Measurements from ENCODE around the gene PTMS.
A peak's percentile ranks its signal among the peaks of the same experiment; 100 is the strongest.
"Not testable (repeated sequence)": the region's sequence is repeated elsewhere in the genome, so short reads cannot be mapped to it uniquely, and the experiment has no call there.

Gene PTMS

GRCh38 chr12:6765634-6766581 is at the start of gene PTMS:
Gene PTMS, plus strand, starts transcription at chr12:6766363. Its CDS starts 343 bp downstream, at chr12:6766706.
- FAIRE-seq, result no peak

- no peak for FAIRE-seq
Measured at GRCh38 chr12:6716874-6717437, 49.2 kb upstream of the PTMS start.

- peak; percentile 30 for FAIRE-seq
Measured at GRCh38 chr12:6722863-6723262, 43.3 kb upstream of the PTMS start.

GRCh38 chr12:6723607-6724408 is 42.4 kb upstream of the PTMS start, which contains the start of gene COPS7A:
Gene COPS7A, plus strand, starts transcription at chr12:6724046. Its CDS starts 611 bp downstream, at chr12:6724657.
- FAIRE-seq, result peak; percentile 77

GRCh38 chr12:6724409-6724797 is 41.8 kb upstream of the PTMS start:
- no peak for FAIRE-seq

DNA sequence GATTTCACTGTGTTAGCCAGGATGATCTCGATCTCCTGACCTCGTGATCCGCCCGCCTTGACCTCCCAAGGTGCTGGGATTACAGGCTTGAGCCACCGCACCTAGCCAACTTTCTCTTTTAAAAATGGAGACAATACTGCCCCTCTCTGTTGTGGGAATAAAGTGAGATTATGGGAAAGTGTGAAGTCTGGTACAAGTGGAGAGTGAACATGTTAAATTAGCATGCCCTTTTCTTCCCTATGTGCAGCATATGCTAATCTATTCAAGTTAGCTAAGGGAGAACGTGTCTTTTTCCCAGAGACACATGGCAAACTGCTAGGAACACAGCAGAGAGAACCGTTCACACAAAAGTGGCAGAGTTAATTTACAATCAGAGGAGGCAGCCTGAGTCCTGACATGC is 40.8 kb upstream of the PTMS start:
- FAIRE-seq, result no peak

DNA sequence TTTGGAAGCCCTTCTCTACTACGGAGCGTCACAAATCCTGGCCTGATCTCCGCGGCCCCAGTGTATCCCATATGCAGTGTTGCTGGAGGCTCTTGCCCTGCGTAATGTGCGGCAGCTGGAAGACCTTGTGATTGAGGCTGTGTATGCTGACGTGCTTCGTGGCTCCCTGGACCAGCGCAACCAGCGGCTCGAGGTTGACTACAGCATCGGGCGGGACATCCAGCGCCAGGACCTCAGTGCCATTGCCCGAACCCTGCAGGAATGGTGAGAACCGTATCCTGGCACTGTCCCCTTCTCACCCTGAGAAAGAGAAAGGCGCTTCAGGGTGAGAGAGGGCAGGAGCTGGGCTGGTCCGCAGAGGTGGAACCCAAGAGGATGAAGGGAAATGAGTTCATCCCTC is 37.0 kb upstream of the PTMS start:
- no peak for FAIRE-seq

- FAIRE-seq, result no peak
Measured at GRCh38 chr12:6730169-6730568, 36.0 kb upstream of the PTMS start.

DNA sequence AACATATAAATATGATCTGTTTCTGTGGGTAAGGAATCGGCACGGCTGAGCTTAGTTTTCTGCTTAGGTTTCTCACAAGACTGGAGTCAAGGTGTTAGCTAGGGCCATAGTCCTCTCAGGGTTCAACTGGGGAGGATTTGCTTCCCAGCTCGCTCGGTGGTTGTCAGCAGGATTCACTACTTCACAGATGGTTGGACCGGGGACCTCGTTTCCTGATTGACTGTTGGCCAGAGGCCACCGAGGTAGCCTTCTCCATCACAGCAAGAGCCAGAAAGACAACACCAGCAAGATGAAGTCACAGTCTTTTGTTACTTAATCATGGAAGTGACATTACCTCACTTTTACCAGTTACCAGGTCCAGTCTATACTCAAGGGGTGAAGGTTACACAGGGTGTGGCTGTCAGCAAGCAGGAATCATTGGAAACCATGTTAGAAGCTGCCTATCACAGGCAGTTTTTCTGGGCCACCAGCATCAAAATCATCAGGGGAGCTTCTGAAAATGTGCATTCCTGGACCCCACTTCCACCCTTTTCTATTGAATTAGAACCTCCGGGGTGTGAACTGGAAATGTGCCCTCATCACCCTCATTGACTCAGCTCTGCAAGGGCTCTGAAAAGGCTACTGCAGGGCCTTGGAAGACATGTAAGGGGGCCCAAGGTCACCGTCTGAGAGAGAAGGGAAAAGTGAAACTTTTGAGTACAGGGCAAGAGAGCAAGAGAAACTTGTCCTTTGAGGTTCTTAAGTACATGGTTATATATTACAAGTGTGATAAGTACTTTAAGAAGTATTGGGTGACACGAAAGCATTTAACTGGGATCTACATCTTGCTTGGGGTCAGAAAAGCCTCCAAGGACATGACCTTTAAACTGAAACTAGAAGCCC is 31.4 kb upstream of the PTMS start:
- no peak for FAIRE-seq

DNA sequence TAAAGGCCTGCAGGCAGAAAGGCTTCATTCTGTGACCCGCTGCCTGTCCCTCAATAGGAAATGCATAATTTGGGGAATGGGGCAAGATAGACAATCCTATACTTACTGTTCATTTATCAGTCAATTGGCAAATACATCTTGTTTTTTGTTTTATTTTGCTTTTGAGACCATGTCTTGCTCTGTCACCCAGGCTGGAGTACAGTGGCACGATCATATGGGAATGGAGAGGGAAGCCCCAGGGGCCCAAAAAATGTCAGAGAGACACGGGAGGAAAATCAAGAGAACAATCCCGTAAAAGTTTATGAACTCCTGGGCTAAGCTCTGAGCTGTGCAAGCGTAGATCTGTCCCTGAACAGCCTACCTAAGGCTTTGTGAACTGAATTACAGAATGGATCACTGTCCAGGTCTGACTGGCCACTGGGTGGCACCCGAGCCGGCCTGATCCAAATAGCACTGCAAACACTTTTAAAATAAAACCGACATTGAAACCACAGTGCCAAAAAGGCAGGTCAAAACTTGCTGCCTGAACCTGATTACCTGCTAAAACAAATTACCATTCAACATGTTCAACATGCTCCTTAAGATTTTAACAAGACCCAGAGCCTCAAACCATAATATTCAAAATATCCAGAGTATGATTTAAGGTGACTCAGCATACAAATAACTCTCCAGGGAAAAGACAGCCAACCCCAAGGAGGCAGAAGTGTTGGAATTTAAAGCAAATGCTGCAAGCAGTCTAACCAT is 30.5 kb upstream of the PTMS start:
- peak; percentile 66 for FAIRE-seq

GRCh38 chr12:6736754-6737153 is 29.4 kb upstream of the PTMS start:
- no peak for FAIRE-seq

- FAIRE-seq, result not testable (repeated sequence)
Measured at GRCh38 chr12:6742080-6742479, 24.1 kb upstream of the PTMS start.

DNA sequence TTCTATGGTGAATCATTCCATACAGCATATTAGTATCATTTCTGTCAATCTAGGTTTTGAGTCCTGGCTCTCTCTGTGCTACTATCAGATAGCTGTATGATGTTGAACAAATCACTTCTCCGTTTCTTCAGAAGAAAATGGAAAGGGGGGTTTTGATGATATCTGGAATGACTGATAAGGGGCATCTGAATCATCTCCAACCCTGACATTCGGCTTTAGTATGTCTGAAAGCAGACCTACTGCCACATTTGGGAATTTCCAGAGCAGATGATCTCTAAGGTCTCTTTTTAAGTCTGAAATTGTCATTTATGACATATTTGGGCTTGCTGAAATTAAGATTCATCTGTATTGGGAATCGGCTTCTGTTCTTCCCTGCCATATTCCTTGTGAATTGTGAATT is 23.3 kb upstream of the PTMS start:
- no peak for FAIRE-seq

GRCh38 chr12:6743300-6743699 is 22.9 kb upstream of the PTMS start:
- not testable (repeated sequence) for FAIRE-seq

GRCh38 chr12:6745741-6746525 is 20.2 kb upstream of the PTMS start:
- no peak for FAIRE-seq

- FAIRE-seq, result no peak
Measured at GRCh38 chr12:6747216-6747615, 18.9 kb upstream of the PTMS start.

GRCh38 chr12:6748761-6749160 is 17.4 kb upstream of the PTMS start:
- FAIRE-seq, result no peak

DNA sequence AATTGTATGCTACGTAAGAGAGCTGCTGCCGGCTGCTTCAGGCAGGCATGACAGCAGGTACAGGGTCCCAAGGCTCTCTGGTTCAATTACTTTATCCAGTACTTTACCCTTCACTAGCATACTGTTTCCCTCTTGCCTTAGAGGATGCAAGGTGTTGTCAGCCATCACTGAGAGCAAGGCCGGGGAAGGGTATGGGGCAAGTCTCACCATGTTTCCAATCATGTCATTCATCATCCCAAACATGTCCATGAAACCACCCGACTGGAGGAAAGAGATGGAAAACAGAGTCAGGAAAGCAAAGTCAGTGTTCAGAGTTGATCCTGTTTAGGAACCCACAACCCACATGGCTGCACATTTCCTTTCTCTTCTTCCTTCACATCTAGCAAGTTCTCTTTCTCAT is 15.7 kb upstream of the PTMS start:
- no peak for FAIRE-seq

DNA sequence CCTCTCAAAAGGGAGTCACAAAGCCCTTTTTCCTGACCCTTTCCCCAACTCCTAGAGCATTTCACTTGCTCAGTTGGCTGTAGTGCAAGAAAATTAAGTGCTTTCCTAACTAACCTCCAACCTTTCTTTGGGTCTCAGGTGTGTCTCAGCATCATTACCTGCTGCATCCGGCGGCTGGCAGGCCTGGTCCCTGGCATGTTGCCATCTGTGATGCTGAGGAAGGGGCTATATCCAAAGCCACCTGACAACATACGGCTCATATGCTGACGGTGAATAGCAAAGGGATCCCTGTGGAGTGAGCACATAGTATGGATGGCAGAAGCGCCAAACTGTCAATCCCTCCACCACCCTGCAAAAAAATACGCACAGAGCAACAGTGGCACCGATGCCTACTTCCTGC is 14.4 kb upstream of the PTMS start:
- FAIRE-seq, result no peak

GRCh38 chr12:6752167-6752920 is 13.8 kb upstream of the PTMS start:
- no peak for FAIRE-seq

Data from islet of Langerhans (tissue), 1 donor.